HG03066 (cell line): ENCODE data around the gene FAM228B.
"Not testable (repeated sequence)": the region's sequence is repeated elsewhere in the genome, so short reads cannot be mapped to it uniquely, and the experiment has no call there.

ENCODE experiments used
- ATAC-seq: cut with Tn5 transposase; IDR thresholded peaks from one replicate; pipeline ENCODE4 v1.9.1; 2021; ENCODE audit warnings: low read depth; ENCODE audit not compliant: unreplicated experiment

The FAM228B gene

DNA sequence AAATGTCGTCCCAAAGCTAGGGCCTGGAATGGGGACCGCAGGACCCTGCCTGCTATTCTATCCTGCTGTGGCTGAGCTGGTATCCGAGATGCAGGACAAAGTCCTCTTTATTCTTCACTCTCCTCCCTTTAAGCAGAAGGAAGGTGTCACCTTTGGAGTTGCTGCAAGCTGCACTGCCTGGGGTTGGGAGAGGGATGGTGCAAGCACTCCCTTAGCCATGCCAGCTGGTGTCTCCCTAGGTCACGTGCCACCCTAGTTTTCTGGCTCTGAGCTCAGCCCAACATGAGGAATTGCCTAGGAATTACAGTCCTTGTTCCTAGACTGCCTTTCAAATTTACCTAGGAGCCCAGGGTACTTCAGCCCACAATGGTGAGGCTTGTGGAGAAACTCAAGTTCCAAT lies 30.2 kb downstream of the FAM228B start:
- no peak for ATAC-seq

- ATAC-seq = no peak
Measured at GRCh38 chr2:24158131-24158530, 34.9 kb downstream of the FAM228B start.

DNA sequence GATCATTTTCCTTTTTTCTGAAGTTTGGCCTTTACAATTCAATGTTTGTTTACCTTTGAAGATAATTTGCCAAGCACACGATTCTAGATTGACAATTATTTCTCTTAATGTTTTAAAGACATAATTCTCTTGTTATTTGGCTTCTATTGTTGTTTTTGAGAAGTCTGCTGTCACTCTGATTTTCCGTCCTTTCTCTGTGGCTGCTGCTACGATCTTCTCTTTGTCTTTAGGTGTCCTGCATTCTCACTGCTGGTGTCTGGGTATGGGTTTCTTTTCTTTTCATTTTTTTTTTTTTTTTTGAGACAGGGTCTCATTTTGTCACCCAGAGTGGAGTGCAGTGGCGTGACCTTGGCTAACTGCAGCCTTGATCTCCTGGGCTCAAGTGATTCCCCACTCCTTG lies 36.4 kb downstream of the FAM228B start:
- no peak for ATAC-seq

DNA sequence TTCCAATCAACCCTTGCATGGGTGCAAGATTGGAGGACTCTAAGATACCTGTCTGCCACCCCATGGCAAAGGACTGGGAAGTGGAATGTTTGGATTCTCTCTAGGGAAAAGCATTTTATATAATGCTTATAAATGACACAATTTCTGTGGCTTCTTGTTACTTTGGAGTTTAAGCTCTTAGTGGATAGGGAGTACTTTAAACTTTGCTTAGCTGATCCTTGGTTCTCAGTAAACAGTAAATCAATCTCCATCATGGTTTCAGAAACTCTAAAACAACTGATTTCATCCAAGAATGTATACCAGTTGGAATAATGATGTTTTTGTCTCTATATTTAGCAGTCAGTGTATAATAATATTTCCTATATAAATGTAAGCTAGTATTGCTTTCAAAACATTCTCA lies 37.5 kb downstream of the FAM228B start:
- ATAC-seq = no peak

DNA sequence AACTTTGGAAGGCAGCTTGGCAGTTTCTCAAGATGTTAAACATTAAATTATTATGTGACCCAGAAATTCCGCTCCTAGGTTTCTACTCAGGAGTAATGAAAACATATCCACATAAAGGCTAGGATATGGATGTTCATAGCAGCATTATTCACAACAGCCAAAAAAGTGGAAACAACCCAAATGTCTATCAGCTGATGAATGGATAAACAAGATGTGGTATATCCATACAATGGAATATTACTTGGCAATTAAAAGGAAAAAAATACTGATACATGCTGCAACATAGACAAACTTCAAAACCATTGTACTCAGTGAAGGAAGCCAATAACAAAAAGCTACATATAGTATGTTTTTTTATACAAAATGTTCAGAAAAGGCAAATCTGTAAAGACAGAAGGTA lies 39.2 kb downstream of the FAM228B start:
- ATAC-seq = no peak

DNA sequence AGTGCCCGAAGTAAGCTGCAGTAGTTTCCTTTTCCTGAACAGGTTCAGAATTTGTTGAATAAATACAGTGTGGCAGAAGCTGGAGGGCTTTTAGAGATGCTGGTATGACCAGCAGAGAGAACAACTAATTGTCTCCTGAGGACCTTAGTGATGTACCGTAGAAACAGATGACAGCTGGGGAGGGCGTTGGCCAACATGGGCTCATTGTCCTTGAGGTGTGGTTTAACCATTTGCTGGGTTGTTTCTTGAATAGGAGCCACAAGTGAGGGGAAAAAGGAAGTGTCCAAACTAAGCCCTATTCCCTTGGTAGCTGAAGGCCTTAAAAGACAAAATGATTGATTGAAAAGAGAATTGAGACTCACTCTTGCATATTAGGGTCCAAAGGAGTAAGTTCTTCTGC lies 39.9 kb downstream of the FAM228B start:
- no peak for ATAC-seq

- ATAC-seq = no peak
Measured at GRCh38 chr2:24163601-24164000, 40.3 kb downstream of the FAM228B start.

DNA sequence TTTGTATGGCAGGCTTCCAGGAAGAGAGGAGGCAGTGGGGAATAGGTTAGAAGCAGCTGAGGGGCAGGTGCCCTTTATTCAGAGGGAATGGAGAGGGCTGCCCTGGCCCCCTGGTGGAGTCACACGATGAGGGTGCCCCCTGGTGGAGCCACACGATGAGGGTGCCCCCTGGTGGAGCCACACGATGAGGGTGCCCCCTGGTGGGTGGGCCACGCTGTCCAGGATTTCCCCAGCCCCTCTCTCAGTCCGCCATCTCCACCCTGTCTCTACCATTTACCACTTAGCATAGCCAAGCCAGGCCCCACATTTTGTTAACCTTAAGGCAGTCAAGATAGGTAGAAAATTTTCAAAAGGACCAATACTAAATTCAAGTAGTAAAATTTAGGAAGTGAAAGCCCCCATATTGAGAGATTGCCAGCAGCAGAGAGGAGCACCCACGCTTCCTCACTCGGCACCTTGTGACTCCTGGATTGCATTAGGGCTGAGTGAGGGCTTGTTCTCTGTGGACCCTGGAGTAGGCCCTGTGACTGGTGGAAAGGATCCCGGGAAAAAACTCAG lies 41.2 kb downstream of the FAM228B start:
- no peak for ATAC-seq

DNA sequence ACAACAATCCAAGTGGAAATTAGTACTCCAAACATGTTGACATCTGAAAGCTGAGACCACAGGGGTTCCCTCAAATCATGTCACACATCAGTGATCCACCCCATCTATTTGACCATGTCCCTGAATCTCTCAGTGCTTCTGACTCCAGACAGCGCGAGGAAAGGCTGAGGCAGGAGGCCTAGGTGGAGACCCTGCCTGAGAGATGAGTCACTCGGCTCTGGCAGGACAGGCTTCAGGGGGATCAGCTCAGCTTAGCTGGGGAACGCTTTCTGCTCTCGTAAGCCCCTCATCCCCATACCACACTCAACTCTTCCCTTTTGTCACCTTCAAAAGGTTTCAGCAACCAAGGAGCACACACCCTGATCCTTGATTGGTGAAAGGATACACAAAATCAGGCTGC lies 45.8 kb downstream of the FAM228B start:
- no peak for ATAC-seq

DNA sequence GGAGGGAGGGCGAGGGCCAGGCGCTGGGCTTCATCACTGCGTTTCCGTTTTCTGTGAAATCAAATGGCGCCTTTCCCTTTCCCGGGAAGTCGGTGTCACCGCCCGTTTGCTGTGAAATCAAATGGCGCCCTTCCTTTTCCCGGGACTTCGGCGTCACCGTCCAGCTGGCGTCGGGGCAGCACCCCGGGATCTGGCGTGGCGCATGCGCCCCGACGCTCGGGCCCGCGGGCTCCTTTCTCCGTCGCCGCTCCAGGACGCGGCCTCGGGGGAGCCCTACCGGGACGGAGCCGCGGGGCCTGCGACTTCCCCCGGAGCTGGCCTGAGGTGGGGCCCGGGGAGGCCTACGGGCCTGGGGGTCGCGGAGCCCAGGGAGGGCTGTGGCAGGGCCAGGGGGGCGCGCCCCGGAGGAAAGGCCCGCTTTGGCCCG lies 51.6 kb downstream of the FAM228B start, which contains the start of gene FAM228A:
TSS of gene FAM228A (plus strand) at position 203 of the 427 bp plus-strand sequence. CDS start 428 bp downstream, outside the sequence.
- no peak for ATAC-seq

DNA sequence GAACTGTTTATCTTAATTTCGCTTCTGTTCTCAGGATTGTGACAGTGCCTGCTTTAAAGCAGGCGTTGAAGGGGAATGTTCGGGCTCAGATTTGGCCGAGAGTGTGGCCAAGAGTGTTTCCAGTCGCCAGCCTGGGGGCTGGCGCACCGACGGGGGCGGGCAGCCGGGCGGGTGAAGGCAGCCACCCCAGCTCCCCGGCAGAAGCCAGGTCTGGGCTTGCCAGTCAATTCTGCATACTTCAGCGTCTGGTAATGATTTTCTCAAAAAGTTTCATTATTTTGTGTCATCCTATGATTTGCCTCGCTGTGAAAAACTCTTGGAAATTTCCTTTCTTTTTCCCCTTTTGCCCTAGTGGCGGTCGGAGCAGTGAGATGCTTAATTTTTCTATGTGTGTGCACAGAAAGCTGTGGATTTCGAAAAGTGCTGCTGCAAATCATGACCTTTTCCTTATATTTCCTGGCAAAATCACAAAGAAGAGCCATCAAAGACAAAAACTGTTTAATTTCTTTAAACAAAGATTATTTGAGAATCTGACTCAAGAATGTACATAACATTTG lies 52.4 kb downstream of the FAM228B start:
- no peak for ATAC-seq

- no peak for ATAC-seq
Measured at GRCh38 chr2:24176326-24176725, 53.1 kb downstream of the FAM228B start.

DNA sequence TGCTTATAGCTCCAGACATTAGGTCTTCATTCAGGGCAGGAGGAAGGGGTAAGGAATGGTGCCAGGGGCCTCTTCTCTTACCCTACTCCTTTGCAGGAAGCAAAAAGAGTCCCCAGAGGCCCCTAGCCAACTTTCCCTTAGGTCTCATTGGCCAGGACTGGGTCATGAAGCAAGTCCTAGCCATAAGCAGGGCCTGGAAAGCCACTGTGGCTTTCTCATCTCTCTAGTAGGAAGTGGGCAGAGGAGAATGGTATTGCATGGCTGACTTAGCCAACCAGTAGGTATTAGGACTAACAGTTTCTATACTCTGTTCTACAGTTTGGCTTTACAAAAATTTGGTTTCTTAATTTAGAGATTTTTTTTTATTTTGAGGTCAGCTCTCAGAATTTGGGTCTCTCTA lies 56.4 kb downstream of the FAM228B start:
- ATAC-seq = no peak

- ATAC-seq = no peak
Measured at GRCh38 chr2:24181849-24182248, 58.6 kb downstream of the FAM228B start.

DNA sequence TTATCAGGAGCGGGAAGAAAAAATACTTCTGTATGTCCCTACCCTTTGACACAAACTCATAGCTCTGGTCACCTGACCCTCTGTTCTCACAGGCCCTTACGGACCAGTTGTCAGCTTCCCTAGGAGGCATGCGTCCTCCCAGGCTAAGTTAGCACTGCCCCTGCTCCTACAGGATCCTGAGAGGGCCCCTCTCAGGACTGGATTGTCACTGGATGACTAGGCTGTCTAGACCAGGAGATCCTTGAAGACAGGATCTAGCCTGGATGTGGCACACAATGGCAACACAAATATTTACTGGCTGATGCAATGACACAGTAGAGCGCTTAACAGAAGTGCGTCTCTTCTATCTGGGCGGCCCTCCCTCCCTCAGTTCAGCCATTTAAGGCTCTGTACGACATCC lies 59.2 kb downstream of the FAM228B start:
- no peak for ATAC-seq

- ATAC-seq = no peak
Measured at GRCh38 chr2:24183366-24184069, 60.2 kb downstream of the FAM228B start.

GRCh38 chr2:24189551-24189950 lies 66.3 kb downstream of the FAM228B start:
- ATAC-seq = no peak

GRCh38 chr2:24190503-24190902 lies 67.2 kb downstream of the FAM228B start:
- ATAC-seq = no peak

GRCh38 chr2:24191156-24191555 lies 67.9 kb downstream of the FAM228B start:
- ATAC-seq = no peak

GRCh38 chr2:24191848-24192247 lies 68.6 kb downstream of the FAM228B start:
- no peak for ATAC-seq

DNA sequence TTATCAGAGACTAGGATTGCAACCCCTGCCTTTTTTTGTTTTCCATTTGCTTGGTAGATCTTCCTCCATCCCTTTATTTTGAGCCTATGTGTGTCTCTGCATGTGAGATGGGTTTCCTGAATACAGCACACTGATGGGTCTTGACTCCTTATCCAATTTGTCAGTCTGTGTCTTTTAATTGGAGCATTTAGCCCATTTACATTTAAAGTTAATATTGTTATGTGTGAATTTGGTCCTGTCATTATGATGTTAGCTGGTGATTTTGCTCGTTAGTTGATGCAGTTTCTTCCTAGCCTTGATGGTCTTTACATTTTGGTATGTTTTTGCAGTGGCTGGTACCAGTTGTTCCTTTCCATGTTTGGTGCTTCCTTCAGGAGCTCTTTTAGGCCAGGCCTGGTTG lies 73.9 kb downstream of the FAM228B start:
- ATAC-seq = not testable (repeated sequence)

GRCh38 chr2:24199968-24200590 lies 76.8 kb downstream of the FAM228B start:
- no peak for ATAC-seq
